ENCODE data around the gene OSBPL5.

The OSBPL5 gene

GRCh38 chr11:3087821-3088800 is 77.0 kb downstream of the OSBPL5 start:
- H3K4me3 ChIP-seq (replicated peaks; ENCODE audit: low read depth, low read length), result no peak overlapping the region
- no peaks in the 10 kb centered on the region for H3K36me3 ChIP-seq (ENCODE audit: control insufficient read depth, insufficient read depth, low read length)
- no peaks in the 10 kb centered on the region; the same call in 1 of the 2 replicates for H3K27me3 ChIP-seq (replicated peaks; ENCODE audit: control insufficient read depth, insufficient read depth, low read length)
- no peak for TF ChIP-seq CTCF (IDR thresholded peaks at IDR 0.05; ENCODE audit: insufficient read depth, low read length, poor library complexity, severe bottlenecking)
- no peak for DNase-seq (ENCODE audit: extremely low read depth, insufficient read length)

GRCh38 chr11:3087373-3087772 is 77.7 kb downstream of the OSBPL5 start:
- no peak for TF ChIP-seq CTCF (IDR thresholded peaks at IDR 0.05; ENCODE audit: insufficient read depth, low read length, poor library complexity, severe bottlenecking)
- H3K27me3 ChIP-seq (replicated peaks; ENCODE audit: control insufficient read depth, insufficient read depth, low read length), result no peaks in the 10 kb centered on the region; the same call in 1 of the 2 replicates
- no peak overlapping the region for H3K4me3 ChIP-seq (replicated peaks; ENCODE audit: low read depth, low read length)
- no peak for DNase-seq (ENCODE audit: extremely low read depth, insufficient read length)
- no peaks in the 10 kb centered on the region for H3K36me3 ChIP-seq (ENCODE audit: control insufficient read depth, insufficient read depth, low read length)

- Histone ChIP-seq H3K27me3 (replicated peaks; ENCODE audit: control insufficient read depth, insufficient read depth, low read length) (no peaks in the 10 kb centered on the region; the same call in 1 of the 2 replicates), H3K4me3 (replicated peaks; ENCODE audit: low read depth, low read length) (no peak overlapping the region), H3K36me3 (ENCODE audit: control insufficient read depth, insufficient read depth, low read length) (no peaks in the 10 kb centered on the region)
- no peak for TF ChIP-seq CTCF (IDR thresholded peaks at IDR 0.05; ENCODE audit: insufficient read depth, low read length, poor library complexity, severe bottlenecking)
- no peak for DNase-seq (ENCODE audit: extremely low read depth, insufficient read length)
Observed at GRCh38 chr11:3086671-3087150, 78.4 kb downstream of the OSBPL5 start.

- no peaks in the 10 kb centered on the region for H3K36me3 ChIP-seq (ENCODE audit: control insufficient read depth, insufficient read depth, low read length)
- no peak for DNase-seq (ENCODE audit: extremely low read depth, insufficient read length)
- no peak for TF ChIP-seq CTCF (IDR thresholded peaks at IDR 0.05; ENCODE audit: insufficient read depth, low read length, poor library complexity, severe bottlenecking)
- no peak overlapping the region for H3K4me3 ChIP-seq (replicated peaks; ENCODE audit: low read depth, low read length)
- no peaks in the 10 kb centered on the region; the same call in 1 of the 2 replicates for H3K27me3 ChIP-seq (replicated peaks; ENCODE audit: control insufficient read depth, insufficient read depth, low read length)
Observed at GRCh38 chr11:3086114-3086513, 79.0 kb downstream of the OSBPL5 start.

GRCh38 chr11:3085052-3085451 is 80.1 kb downstream of the OSBPL5 start:
- no peak for DNase-seq (ENCODE audit: extremely low read depth, insufficient read length)
- TF ChIP-seq CTCF (IDR thresholded peaks at IDR 0.05; ENCODE audit: insufficient read depth, low read length, poor library complexity, severe bottlenecking), result no peak
- Histone ChIP-seq H3K4me3 (replicated peaks; ENCODE audit: low read depth, low read length) (no peak overlapping the region), H3K27me3 (replicated peaks; ENCODE audit: control insufficient read depth, insufficient read depth, low read length) (no peaks in the 10 kb centered on the region; the same call in 1 of the 2 replicates), H3K36me3 (ENCODE audit: control insufficient read depth, insufficient read depth, low read length) (no peaks in the 10 kb centered on the region)

Measured in GM06990 (cell line).